B cell (primary cell): ENCODE data around the gene ZCWPW2.

Experiments used
- CTCF ChIP-seq: fragments of 200-600 bp; IDR thresholded peaks from one replicate; pipeline ENCODE4 v1.8.0; 2022; ENCODE audit warnings: antibody characterized with exemption, mild to moderate bottlenecking
- EZH2 ChIP-seq: IDR thresholded peaks from 2 replicates; pipeline ENCODE4 v1.6.1; 2012; ENCODE audit warnings: borderline replicate concordance, low read depth, mild to moderate bottlenecking, moderate library complexity, low read length; ENCODE audit not compliant: insufficient read depth, poor library complexity, severe bottlenecking

- TF ChIP-seq CTCF (no peak), EZH2 (no peak)
These were observed 32.8 kb upstream of the ZCWPW2 start for GRCh38 chr3:28315711-28316110.
